B cell (primary cell): ENCODE results near the gene PLXDC1. TPM values are rescaled to one million over a fixed set of nuclear protein-coding genes. Genes with fewer than 3 reads are reported as not detected.

Experiments used
- ATAC-seq: fragments of 200-7000 bp; cut with Tn5 transposase; one replicate; pipeline ENCODE4 v1.10.0; 2021; ENCODE audit warnings: low read depth, mild to moderate bottlenecking, moderate number of reproducible peaks, moderate library complexity
- CTCF ChIA-PET: fragments of 350-600 bp; sonication (Branson Sonifier 250); formaldehyde crosslinking; loops from one replicate; lab custom pipeline; 2021; ENCODE audit warnings: antibody characterized with exemption, inconsistent platforms; lab: Charles Lee
- POLR2A ChIA-PET: fragments of 350-600 bp; sonication (Branson Sonifier 250); formaldehyde crosslinking; loops from one replicate; lab custom pipeline; 2021; ENCODE audit warnings: antibody characterized with exemption; lab: Charles Lee
- DNase-seq: peaks from one replicate; pipeline ENCODE4 v3.0.0; 2013
- H2AFZ ChIP-seq: 2 replicates; pipeline ENCODE4 v1.6.1; 2012; ENCODE audit warnings: mild to moderate bottlenecking, low read depth, low read length; ENCODE audit not compliant: insufficient read depth, poor library complexity, severe bottlenecking
- H3K27ac ChIP-seq, 2 donors: 1 replicate in 1 of 2; 2 replicates in 1 of 2; pipeline ENCODE4 v1.5.1; 2012 to 2013; ENCODE audit warnings: low read length in 2 of 2, mild to moderate bottlenecking in 2 of 2, moderate library complexity in 1 of 2
- H3K27me3 ChIP-seq, 4 experiments: fragments of 200-600 bp in 1 of 4; sonication (generic) in 1 of 4; replicated peaks in 1 of 4; 1 replicate in 2 of 4; 2 replicates in 2 of 4; pipeline versions ENCODE4 v1.6.1 to v1.7.0; 2013 to 2016; ENCODE audit warnings: low read length in 3 of 4, mild to moderate bottlenecking in 2 of 4, mixed read lengths in 1 of 4, moderate library complexity in 1 of 4; ENCODE audit not compliant: insufficient read depth in 4 of 4, control insufficient read depth in 3 of 4; ENCODE audit errors: control extremely low read depth in 1 of 4
- H3K36me3 ChIP-seq, 2 experiments: replicated peaks in 1 of 2; 1 replicate in 1 of 2; 2 replicates in 1 of 2; pipeline versions ENCODE4 v1.6.1 to v1.7.1; 2013; ENCODE audit warnings: low read length in 1 of 2; ENCODE audit not compliant: insufficient read depth in 2 of 2, control insufficient read depth in 1 of 2; ENCODE audit errors: control extremely low read depth in 1 of 2, extremely low read depth in 1 of 2
- H3K4me1 ChIP-seq, 2 donors: fragments of 200-600 bp in 1 of 2; sonication (generic) in 1 of 2; 1 replicate in 1 of 2; 2 replicates in 1 of 2; pipeline versions ENCODE4 v1.5.1 to v1.6.1; 2013 to 2017; ENCODE audit warnings: low read length in 2 of 2; ENCODE audit not compliant: control insufficient read depth in 2 of 2, insufficient read depth in 2 of 2
- H3K4me2 ChIP-seq: replicated peaks from 2 replicates; pipeline ENCODE3; 2012; ENCODE audit warnings: mild to moderate bottlenecking, low read depth, low read length; ENCODE audit not compliant: poor library complexity, severe bottlenecking
- H3K4me3 ChIP-seq, 5 experiments: fragments of 200-600 bp in 1 of 5; sonication (generic) in 1 of 5; 1 replicate in 3 of 5; 2 replicates in 2 of 5; pipeline versions ENCODE4 v1.5.1 to v1.7.0; 2011 to 2016; ENCODE audit warnings: low read length in 4 of 5, mild to moderate bottlenecking in 4 of 5, low read depth in 2 of 5, control low read depth in 1 of 5, moderate library complexity in 1 of 5; ENCODE audit not compliant: insufficient read depth in 1 of 5; ENCODE audit errors: control extremely low read depth in 1 of 5, extremely low read depth in 1 of 5
- H3K79me2 ChIP-seq: fragments of 200-600 bp; sonication (generic); one replicate; pipeline ENCODE4 v1.6.0; 2016; ENCODE audit warnings: low read length; ENCODE audit not compliant: control insufficient read depth, insufficient read depth
- H3K9ac ChIP-seq: fragments of 200-600 bp; sonication (generic); 2 replicates; pipeline ENCODE4 v1.6.1; 2017; ENCODE audit warnings: mild to moderate bottlenecking, low read length, moderate library complexity
- H3K9me3 ChIP-seq, 3 donors: one replicate each; pipeline versions ENCODE4 v1.6.1 to v1.7.1; 2013; ENCODE audit warnings: low read length in 2 of 3; ENCODE audit not compliant: control insufficient read depth in 2 of 3, insufficient read depth in 1 of 3; ENCODE audit errors: control extremely low read depth in 1 of 3
- H4K20me1 ChIP-seq: 2 replicates; pipeline ENCODE4 v1.6.0; 2012; ENCODE audit warnings: mild to moderate bottlenecking, low read length; ENCODE audit not compliant: insufficient read depth, control insufficient read depth, poor library complexity, severe bottlenecking
- H3K27ac Mint-ChIP-seq: one replicate; pipeline ENCODE4 v1.8.0; 2021; ENCODE audit warnings: mixed read lengths
- H3K27me3 Mint-ChIP-seq: one replicate; pipeline ENCODE4 v1.8.0; 2021; ENCODE audit warnings: mixed read lengths
- H3K4me1 Mint-ChIP-seq: one replicate; pipeline ENCODE4 v1.8.0; 2021; ENCODE audit warnings: mixed read lengths
- H3K4me3 Mint-ChIP-seq: one replicate; pipeline ENCODE4 v1.8.0; 2021; ENCODE audit warnings: mixed read lengths
- H3K9me3 Mint-ChIP-seq: one replicate; pipeline ENCODE4 v1.8.0; 2022; ENCODE audit warnings: mixed read lengths; ENCODE audit not compliant: insufficient read depth
- EZH2 ChIP-seq: IDR thresholded peaks from 2 replicates; pipeline ENCODE4 v1.6.1; 2012; ENCODE audit warnings: borderline replicate concordance, low read depth, mild to moderate bottlenecking, moderate library complexity, low read length; ENCODE audit not compliant: insufficient read depth, poor library complexity, severe bottlenecking
- WGBS: methylation state at CpG from one replicate; pipeline ENCODE4 v1.1.5; 2013; ENCODE audit warnings: missing lambda C conversion rate; ENCODE audit not compliant: insufficient coverage; 5-methylcytosine and 5-hydroxymethylcytosine counted together
- intact Hi-C: fragments of 100-400 bp; cut with micrococcal nuclease; formaldehyde crosslinking; loops from one replicate; pipeline ENCODE4 v1.10.0; 2022
- polyA plus RNA-seq: library from polyadenylated mRNA; depleted of rRNA; stranded (reverse); fragments of >200 nt; gene quantifications from 2 replicates; pipeline ENCODE4 v1.2.3, GENCODE V29; 2012
- total RNA-seq, 2 donors: library from RNA; stranded (reverse); fragments of 120-200 nt in 1 of 2; gene quantifications; 1 replicate in 1 of 2; 2 replicates in 1 of 2; pipeline versions ENCODE4 v1.2.3 to v1.2.4, GENCODE V29; 2013 to 2022
- TF ChIP-seq, protein P1 (sequence below): fragments of 200-600 bp; IDR thresholded peaks from one replicate; pipeline ENCODE4 v1.8.0; 2022; ENCODE audit warnings: antibody characterized with exemption, mild to moderate bottlenecking

PLXDC1 gene
- total and polyA plus RNA-seq, 2 donors (not counting 1 experiment from before 2014, with no cell fraction given): 0.69 TPM; not detected in 1

DNA sequence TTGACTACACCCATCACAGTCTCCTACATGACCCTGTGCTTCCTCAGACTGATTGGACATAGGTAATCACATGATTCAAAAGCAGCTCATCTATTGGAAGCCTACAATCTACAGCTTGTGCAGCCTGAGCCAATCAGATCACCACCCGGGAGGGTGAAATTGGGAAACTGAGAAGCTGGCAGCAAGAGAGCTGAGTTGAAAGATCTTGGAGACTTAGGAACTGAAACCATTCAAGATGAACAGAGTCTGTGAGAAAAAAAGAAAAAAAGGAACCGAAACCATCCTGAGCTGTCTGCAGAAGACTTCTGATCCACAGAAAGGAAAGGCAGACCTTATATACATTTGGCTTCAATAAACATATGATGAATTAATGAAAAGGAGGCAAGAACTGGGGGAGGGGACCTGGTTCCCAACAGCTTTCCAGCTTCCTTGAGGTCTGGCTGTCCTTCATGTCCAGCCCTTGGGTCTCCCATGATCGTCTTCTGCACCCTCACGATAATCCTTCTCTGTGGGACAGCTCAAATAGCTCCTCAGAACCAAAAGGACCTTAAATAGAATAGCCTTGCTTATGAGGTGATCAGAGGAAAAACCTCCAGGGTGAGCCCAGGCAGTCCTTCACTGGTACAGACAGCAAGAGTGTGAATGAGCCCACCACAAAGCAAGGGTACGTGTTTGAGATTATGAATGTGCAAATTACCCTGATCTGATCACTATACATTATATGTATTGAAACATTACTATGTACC lies 32.6 kb downstream of the PLXDC1 start:
- H3K27ac ChIP-seq: peak overlapping the region in 1 of 2 donors; percentile 12
- H3K9ac ChIP-seq: no peak overlapping the region
- no peak for TF ChIP-seq EZH2
- TF ChIP-seq, protein P1, sequence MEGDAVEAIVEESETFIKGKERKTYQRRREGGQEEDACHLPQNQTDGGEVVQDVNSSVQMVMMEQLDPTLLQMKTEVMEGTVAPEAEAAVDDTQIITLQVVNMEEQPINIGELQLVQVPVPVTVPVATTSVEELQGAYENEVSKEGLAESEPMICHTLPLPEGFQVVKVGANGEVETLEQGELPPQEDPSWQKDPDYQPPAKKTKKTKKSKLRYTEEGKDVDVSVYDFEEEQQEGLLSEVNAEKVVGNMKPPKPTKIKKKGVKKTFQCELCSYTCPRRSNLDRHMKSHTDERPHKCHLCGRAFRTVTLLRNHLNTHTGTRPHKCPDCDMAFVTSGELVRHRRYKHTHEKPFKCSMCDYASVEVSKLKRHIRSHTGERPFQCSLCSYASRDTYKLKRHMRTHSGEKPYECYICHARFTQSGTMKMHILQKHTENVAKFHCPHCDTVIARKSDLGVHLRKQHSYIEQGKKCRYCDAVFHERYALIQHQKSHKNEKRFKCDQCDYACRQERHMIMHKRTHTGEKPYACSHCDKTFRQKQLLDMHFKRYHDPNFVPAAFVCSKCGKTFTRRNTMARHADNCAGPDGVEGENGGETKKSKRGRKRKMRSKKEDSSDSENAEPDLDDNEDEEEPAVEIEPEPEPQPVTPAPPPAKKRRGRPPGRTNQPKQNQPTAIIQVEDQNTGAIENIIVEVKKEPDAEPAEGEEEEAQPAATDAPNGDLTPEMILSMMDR: no peak
- ChIA-PET CTCF (interaction anchor here (1.7 to 2.6 kb wide), 2 partner anchors 35 to 136 kb away, joined by 9 to 19 read pairs; no protein-coding TSS in a partner anchor), POLR2A (interaction anchor here (0.5 to 0.9 kb wide), 3 partner anchors 35 to 308 kb away, joined by 4 to 9 read pairs (median 5); no protein-coding TSS in a partner anchor)
- no peaks in the 10 kb centered on the region for H3K9me3 ChIP-seq
- H3K4me3 ChIP-seq: no peak overlapping the region
- intact Hi-C loops: loop anchor here (5.0 kb wide), 1 partner anchor 33 kb away; the partner anchor contains the start of gene PLXDC1
- no peak overlapping the region for H2AFZ ChIP-seq
- H3K79me2 ChIP-seq: no peaks in the 10 kb centered on the region
- Mint-ChIP-seq H3K27me3 (no peaks in the 10 kb centered on the region), H3K9me3 (no peaks in the 10 kb centered on the region), H3K27ac (peak overlapping the region; percentile 77), H3K4me1 (peaks cover 25% of the 10 kb centered on the region), H3K4me3 (peak overlapping the region; percentile 68)
- peaks cover 23 to 31% of the 10 kb centered on the region in 2 donors for H3K4me1 ChIP-seq
- no peaks in the 10 kb centered on the region for H4K20me1 ChIP-seq
- H3K27me3 ChIP-seq: peaks cover 0 to under 1% (median 0%) of the 10 kb centered on the region in 4 experiments
- H3K4me2 ChIP-seq: peak overlapping the region; percentile 61
- H3K36me3 ChIP-seq: no peaks in the 10 kb centered on the region
- peak; percentile 83 for DNase-seq
- no CpG with 5 or more reads among the region's 5 CpGs for WGBS
- ATAC-seq: peak; percentile 94

DNA sequence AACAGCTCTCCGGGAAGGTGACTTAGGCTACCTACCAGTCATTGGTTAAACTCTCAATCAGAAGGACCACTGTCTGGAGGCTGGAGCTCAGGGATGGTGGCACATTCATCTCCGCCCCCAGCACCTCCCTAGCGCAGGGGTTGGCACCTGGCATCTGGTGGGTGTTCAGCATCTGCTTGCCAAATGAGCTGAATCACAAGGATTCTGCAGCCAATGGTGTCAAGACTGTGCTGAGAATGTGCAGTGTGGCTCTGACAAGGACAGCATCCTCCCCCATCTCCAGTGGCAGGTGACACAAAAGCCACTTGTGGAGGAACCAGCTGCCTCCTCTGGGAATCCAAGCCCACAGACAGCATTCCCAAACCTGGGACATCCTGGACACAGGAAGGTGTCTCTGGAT lies 35.2 kb downstream of the PLXDC1 start:
- POLR2A ChIA-PET: no interaction called here

More for the DNA sequence above, 35.2 kb downstream of the PLXDC1 start:
- Mint-ChIP-seq H3K27me3 (no peaks in the 10 kb centered on the region), H3K9me3 (no peaks in the 10 kb centered on the region), H3K4me3 (no peak overlapping the region), H3K27ac (no peak overlapping the region), H3K4me1 (peaks cover 25% of the 10 kb centered on the region)
- no peaks in the 10 kb centered on the region for H3K79me2 ChIP-seq
- no peak overlapping the region for H3K4me2 ChIP-seq
- no peak overlapping the region for H3K9ac ChIP-seq
- H3K27ac ChIP-seq: no peak overlapping the region
- intact Hi-C loops: loop anchor here (5.0 kb wide), 1 partner anchor 36 kb away; the partner anchor contains the start of gene PLXDC1
- H2AFZ ChIP-seq: no peak overlapping the region
- TF ChIP-seq, protein P1: no peak
- no peak for TF ChIP-seq EZH2
- H3K4me1 ChIP-seq: peaks cover 23 to 31% of the 10 kb centered on the region in 2 donors
- H3K9me3 ChIP-seq: no peaks in the 10 kb centered on the region
- 79% methylated on average over 3 of the region's 3 CpGs for WGBS
- no peak overlapping the region for H3K4me3 ChIP-seq
- no peaks in the 10 kb centered on the region for H4K20me1 ChIP-seq
- H3K36me3 ChIP-seq: no peaks in the 10 kb centered on the region
- no peak for DNase-seq
- CTCF ChIA-PET: interaction anchor here (1.4 kb wide), 1 partner anchor 36 kb away, joined by 4 read pairs; the partner anchor contains the start of gene PLXDC1
- H3K27me3 ChIP-seq: peaks cover 0 to 2% (median 0%) of the 10 kb centered on the region in 4 experiments
- no peak for ATAC-seq
